Ramos (cell line): Measurements from ENCODE around the gene RPTOR.

Source experiments
- in situ Hi-C: fragments of 300-500 bp; cut with MboI; formaldehyde crosslinking; loops from one replicate; pipeline ENCODE4 v1.14.3; 2022; ENCODE audit warnings: low sequenced_read_pairs; ENCODE audit not compliant: unreplicated experiment

Gene RPTOR

DNA sequence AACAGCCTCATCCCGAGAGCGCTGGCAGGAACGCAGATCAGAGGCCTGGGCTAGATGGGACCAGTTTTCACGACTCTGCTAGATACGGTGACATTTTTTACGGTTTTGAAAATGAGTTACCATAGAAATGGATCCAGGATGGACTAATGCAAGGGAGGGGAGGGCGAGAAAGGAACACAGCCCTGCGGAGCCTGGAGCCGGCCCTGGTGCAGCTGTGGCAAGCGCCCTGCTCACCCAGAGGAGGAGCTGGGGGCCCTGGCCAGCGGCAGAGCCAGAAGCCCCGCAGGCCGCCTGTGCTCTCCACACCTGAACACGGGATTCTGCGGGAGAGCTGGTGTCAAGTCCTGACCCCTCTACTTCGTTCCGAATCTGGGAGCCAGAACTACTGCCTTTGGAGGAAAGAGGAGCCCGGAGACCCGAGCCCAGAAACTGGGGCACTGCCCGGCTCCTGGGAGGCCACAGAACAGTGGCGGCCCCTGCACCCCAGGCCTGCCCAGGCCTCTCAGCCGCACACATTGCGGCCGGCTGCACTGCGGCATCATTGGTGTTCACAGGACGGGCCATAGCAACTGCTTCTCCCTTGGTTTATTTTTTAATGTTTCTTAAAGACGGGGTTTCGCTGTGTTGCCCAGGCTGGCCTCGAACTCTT lies 358.4 kb downstream of the RPTOR start:
- in situ Hi-C loops, result no loop called here

DNA sequence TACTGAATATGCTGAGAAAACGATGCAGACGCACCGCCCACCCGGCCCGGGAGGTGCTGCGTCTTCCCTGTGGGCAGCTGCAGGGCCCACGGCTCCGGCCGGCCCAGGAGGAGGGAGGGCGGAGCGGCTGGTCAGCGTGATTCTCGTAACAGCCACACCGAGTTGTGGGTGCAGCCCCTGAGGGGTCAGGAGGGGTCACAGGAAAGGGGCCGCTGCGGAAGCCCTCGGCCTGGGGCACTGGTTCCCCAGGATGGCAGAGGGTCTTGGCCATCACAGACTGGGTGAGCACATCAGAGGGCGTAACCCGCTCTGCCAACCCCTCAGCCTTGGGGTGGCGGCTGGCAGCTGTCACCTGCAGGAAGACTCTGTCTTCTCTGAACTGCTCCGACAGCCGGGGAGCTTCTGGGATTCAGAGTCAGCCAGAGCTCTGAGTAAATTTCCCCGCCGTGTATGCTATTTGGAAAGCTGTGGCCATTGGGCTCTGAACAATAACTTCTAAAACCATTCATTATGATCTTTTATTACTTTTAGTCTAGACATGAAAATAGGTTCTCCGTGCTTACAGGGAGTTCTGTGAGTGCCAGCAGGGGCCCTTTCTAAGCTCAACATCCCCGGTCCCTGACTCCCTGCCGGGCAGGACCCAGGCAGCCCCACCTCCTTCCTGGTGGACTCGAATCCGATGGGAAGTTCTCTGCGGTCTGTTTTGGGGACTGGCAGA lies 359.6 kb downstream of the RPTOR start:
- in situ Hi-C loops, result no loop called here

DNA sequence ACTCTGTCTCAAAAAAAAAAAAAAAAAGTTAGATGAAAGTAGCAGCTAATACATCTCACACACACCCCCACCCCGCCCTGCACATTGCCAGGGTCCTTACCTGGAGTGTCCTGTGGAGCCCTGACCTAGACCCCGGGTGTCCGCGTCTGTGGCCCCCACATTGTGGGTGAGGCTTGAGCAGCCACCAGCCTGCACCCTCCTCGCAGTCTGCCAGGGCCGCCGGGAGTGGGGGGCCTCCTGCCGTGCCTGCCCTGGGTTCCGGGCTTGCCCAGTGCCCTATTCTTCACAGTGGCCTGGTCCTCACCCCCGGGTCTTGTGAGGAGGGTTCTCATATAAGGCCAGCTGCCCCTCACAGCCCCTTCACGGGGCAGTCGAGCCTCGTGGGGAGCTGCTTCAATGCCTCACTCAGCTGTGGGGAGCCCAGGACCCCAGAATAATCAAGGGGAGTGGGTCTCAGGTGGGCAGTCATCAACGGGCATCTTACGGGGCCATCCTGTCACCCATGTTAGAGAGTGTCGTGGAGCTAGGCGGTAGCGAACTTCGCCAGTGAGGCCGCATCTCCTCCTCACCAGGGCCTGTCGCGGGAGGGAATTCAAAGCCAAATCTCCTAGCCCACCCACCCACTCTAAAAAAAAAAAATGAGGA lies 361.1 kb downstream of the RPTOR start:
- in situ Hi-C loops, result no loop called here

DNA sequence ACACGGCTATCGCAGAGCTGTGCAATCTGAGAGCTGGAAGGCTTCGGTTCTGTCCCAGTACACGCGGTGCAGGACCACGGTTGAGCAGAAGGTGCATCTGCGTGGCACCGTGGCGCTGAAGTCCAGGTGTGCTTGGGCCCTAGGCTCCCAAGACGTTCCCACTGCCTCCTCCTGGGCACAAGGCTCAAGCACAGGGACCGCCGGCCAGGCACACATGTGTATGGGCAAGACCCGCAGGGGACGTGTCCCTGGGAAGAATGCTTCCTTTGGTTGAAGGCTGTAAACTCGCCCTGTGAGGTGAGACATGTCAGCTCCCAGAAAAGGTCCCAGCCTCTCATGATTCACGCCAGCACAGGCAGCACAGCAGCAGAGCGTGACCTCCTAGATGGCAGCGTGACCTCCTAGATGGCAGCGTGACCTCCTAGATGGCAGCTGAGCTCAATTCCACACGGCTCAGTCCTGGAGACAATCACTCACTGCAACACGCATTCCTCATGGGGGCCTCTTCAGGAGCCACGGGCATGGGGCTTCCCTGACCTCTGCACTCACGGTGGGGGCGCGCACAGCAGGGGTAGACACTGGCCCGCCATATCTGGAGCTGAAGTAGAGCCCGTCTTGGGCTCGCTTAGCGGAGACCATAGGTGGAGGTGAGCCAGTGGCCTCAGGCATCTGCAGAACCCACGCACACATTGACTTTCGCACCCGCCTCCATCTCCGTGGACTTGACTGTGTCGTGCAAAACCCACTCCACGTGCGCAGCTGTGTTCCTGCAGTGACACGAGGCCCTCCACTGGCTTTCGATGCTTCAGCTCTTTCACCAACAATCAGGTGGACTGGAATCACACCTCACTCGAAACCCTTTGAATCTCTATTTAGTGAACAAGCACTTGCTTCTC lies 362.0 kb downstream of the RPTOR start:
- in situ Hi-C loops, result no loop called here

DNA sequence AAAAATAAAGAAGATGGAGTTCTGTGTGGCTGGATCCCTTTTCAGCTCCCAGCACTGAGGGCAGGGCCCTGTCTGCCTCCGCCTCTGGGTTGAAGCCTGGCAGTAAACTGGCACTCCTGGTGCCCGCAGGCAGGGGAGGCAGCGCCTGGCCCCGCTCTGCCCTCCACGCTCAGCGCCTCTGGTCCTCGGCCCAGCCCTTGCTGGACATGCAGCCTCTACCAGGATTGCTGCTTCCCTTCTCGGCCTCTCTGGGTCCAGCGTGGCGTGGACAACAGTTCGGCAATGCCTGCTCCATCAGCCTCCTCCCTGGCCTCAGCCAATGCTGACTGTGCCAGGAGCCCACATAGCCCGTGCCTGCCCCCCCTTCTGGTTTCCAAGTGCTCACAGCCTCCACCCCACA lies 362.6 kb downstream of the RPTOR start:
- in situ Hi-C loops, result no loop called here

DNA sequence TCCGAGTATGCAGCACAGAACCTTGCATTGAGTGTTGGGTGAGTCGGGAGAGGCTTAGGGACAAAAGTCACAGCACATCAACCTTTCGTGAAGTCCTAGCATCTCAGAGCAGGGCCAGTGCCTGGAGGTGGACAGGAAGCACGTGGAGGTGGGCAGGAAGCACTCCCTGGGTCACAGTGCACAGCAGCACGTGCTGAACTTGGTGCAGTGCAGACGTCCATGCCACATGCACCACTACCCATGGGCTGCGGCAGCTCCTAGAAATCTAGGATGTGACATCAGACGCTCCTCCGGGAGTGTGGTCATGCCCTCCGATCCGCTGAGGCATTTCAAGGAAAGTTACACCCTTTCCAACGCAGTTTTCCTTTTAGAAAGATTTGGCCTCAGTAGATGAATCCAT lies 363.6 kb downstream of the RPTOR start:
- in situ Hi-C loops, result no loop called here

DNA sequence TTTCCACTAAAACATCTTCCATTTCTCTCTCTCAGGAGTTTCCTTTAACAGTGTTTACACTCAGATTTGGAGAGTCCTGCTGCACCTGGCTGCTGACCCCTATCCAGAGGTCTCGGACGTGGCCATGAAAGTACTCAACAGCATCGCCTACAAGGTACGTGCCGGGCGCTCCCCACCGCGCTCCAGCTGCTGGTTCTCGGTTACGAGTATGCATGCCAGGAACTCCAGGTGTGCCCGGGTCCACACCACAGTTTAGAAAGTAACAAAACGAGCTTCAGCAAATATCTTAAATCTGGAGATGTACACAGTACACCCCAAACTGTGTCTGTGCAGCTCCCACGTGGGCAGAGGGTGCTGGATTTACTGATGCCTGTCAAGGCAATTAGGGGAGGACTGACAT lies 364.1 kb downstream of the RPTOR start:
- in situ Hi-C loops, result no loop called here

DNA sequence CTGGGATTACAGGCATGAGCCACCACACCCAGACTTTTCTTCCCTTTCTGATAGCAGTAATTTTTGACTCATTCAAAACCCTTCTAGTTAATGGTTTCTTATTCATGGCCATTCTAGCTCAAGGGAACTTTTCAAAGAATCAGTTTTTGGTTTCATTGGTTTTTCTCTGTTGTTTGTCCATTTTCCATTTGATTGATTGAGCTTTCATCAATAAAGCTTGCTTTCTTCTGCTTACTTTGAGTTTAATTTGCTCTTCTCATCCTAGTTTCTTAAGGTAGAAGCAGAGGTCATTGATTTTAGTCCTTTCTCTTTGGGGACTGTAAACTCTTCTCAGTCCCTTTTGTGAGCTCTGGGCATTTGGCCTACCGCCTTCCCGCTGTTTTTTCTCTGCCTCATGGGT lies 365.0 kb downstream of the RPTOR start:
- in situ Hi-C loops, result no loop called here

DNA sequence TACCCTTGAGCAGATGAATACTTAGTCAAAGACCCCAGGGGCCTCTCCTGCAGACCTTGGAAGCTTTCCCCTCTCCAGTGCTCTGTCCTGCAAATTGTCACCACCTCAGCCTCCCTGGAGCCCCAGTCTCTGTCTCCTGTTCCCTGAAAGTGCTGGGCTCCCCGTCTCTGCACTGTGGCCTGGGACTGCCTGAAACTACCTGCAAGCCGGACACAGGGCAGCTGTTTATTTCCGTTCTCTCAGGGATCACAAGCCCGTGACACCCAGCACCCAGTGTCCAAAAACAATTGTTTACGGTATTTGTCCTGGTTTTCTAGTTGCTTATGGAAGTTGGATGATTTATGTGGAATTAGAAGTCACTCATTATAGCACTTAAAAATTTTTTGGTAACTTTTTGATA lies 365.4 kb downstream of the RPTOR start:
- in situ Hi-C loops, result no loop called here

DNA sequence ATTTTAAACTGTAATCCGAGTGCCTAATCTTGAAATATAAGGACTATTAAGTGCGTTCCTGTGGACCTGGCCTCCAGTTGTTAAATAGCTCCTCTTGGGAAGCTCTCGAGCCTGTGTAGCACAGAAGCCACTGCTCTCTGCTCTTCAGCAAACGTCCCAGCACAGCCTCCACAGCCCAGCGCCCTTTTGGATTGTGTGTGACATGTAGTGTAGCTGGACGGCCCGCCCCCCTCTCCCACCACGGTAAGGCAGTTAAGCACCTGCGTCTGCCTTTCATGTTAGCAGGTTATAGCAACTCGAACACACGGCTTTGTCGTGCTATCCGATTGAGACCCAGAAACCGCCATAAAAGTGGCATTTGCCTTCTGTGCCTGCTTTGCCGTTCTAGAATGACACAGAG lies 367.8 kb downstream of the RPTOR start:
- in situ Hi-C loops, result no loop called here

DNA sequence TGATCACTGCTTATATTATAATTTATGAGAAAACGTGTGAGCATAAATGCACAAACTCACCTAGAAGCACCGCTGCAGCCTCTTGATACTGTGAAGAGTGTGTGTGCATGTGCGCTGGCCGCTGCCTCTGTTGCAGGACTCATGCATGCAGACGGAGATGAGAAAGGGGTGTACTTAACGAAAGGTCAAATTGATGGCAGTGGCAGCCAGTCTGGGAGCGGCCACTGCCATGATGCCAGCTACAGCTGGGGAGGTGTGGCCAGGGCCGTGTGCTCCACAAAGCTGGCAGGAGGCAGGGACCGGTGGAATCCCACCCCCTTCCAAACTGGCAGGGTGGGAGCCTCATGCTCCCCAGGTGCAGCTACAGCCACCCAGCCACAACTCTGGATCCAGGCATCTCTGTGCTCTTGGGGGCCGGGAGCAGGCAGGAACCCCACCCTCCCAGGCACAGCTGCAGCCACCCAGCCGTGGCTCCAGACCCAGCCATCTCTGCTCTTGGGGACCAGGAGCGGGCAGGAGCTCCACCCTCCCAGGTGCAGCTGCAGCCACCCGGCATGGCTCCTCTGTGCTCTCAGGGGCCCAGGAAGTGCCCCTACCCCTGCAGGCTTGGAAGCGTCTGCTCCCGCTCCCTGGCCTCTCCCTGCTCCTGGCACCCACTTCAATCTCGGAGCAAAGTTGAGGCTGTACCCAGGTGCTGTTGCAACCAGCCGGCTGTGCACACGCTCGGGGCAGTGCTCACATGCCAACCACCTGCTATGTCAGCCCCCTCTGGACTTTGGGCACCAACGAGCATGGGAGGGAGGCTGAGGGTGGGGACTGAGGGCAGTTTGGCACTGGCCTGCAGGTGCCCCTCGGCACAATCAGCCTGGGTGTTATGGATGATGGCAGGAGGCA lies 369.5 kb downstream of the RPTOR start:
- in situ Hi-C loops, result no loop called here

DNA sequence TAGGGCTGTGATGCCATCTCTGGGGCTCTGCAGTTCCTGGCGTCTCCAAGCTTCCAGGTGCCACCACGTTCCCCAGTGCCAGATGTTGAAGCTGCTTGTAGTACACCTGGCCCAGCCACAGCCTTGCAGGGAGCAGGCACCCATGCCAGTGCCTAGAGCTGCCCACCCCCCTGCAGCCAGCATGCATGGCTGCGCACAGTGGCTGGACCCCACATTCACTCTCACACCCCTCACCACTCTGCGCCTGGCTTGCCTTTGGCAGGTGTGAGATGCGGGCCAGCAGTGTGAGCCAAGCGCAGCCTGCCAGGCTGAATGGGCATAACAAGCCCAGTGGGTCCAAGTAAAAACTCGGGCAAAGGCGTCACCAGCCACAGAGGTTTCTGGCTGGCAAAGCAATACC lies 371.6 kb downstream of the RPTOR start:
- in situ Hi-C loops, result no loop called here

DNA sequence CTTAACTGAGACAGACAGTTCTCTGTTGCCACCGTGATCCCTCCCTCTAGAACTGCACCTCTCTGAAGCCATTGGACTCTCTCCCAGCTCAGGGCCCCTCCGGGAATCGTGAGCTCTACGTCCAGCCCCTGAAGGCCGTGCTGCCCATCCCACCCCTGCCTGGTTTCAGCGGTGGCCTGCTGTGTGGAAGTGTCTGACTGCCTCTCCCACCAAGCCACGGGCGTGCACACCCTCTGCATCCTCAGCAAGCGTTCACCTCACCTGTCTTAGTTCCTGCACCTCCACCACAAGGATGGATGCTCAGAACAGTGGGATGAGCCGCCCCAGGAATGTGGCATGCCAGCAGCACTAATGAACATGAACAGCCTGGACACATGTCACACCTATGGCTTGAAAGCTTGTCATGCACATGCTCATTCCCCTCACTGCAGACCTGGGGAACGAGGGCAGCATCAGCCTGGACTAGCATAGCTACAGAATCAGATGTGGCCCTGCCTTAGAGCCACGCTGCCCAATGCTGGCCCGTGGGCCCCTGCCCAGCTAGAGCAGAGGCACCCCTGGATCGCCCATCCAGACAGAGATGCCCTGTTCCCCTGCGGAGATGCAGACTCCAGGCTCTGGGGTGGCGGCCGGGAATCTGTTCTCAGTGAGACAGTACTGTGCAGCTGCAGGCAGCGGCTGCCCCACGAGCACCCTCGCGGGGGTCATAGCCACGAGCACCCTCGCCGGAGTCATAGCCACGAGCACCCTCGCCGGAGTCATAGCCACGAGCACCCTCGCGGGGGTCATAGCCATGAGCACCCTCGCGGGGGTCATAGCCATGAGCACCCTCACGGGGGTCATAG lies 373.3 kb downstream of the RPTOR start:
- in situ Hi-C loops, result no loop called here

DNA sequence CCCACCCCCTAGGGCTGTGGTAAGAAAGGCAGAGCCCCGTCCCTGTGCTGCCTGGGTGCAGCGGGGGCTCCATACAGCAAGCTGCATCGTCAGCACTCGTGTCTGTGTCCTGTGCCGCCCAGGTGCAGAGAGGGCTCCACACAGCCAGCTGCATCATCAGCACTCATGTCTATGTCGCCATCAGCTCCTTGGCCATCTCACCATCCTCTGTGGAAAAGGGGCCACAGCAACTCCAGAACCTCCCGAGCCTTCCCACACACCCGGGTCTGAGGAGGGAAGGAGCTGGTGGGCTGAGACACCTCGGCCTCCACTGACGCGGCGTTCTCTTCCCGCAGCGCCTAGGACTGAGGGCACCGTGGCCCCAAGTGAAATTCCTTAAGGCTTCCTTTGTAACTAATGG lies 374.1 kb downstream of the RPTOR start:
- in situ Hi-C loops, result no loop called here

DNA sequence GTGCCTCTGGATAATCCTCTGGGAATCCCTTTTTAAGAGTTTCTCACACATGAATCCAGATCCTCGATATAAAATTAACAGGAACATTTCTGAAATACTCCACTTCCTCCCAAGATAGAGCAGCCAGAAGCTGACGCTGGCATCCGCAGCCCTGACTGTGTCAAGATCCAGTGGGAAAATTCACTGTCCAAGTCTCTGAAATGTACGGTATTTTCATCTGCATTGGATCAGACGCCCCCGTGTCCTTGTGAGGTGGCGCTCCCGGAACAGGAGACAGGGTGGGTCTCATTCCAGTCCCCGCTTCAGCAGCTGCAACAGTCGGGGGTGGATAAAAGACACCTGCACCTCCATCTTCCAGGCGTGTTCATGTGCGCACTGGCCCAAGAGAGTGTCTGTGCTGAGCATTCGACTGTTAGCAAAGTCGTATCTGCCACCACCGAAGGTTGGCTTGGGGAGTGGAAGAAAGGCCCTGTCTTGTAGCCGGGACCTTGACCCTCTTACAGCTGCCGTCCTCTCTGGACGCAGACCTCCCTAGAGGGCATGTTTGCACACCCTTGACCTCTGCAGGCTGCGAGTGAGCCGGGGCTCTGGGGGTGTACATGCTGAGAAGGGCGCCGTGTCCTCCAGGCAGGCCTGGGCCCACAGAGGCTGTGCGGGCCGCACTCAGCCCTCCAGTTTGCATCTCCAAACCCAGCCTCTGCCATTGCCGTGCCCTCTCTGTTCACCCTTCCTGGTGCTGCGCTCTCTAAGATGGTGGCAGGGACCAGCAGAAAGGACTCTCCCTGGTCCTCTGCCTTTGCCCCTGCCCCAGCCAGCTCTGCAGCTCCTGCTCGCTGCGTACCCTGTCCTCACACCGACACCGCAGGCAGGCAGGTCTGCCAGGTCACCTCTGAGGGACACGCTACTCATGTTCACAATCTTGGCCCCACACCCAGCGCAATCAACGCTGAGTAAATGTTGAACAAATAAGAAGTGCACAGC lies 375.0 kb downstream of the RPTOR start:
- in situ Hi-C loops, result no loop called here

DNA sequence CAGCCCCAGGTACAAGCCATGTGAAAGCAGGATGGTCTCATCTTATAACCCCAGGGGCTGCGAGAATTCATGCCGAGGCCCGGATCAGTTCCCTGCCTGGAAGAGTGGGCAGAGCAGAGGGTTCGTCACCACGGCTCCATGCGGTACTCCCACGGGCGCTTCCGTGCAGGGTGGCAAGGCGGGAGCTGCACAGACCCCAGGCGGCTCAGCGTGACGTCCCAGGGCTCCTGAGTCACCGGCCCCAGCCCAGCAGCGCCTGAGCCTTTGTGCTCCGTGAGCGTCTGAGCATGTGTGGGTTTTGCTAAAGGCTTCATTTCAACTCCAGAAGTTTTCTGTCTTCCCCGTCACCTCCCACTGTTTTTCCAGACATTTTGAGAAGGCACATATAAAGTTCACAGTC lies 375.8 kb downstream of the RPTOR start:
- in situ Hi-C loops, result no loop called here

DNA sequence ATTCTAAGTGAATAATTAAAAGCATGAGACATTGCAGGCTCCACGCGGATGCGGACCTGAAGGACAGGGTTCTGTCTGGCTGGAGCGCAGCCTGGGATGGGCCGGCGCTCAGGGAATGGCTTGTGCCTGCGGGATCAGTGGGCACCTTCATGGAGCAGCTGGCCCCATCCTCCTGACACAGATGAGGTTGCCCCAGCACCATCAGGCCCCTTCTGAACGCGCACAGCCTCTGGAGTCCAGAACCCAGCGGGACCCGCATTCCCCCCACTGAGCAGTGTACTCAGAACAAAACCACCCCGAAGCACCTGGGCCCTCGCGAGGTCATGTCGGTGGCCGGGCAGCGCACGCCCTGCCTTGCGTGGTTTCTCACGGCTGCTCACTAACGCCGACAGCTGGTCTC lies 376.5 kb downstream of the RPTOR start:
- in situ Hi-C loops, result no loop called here
